ENCODE measurements around the gene HERC4. TPM values are rescaled to one million over a fixed set of nuclear protein-coding genes. Genes with fewer than 3 reads are reported as not detected.
"Not testable (repeated sequence)": the region's sequence is repeated elsewhere in the genome, so short reads cannot be mapped to it uniquely, and the experiment has no call there.

The HERC4 gene
- total RNA-seq, 1 donor from 2014 or later: 71.3 TPM

DNA sequence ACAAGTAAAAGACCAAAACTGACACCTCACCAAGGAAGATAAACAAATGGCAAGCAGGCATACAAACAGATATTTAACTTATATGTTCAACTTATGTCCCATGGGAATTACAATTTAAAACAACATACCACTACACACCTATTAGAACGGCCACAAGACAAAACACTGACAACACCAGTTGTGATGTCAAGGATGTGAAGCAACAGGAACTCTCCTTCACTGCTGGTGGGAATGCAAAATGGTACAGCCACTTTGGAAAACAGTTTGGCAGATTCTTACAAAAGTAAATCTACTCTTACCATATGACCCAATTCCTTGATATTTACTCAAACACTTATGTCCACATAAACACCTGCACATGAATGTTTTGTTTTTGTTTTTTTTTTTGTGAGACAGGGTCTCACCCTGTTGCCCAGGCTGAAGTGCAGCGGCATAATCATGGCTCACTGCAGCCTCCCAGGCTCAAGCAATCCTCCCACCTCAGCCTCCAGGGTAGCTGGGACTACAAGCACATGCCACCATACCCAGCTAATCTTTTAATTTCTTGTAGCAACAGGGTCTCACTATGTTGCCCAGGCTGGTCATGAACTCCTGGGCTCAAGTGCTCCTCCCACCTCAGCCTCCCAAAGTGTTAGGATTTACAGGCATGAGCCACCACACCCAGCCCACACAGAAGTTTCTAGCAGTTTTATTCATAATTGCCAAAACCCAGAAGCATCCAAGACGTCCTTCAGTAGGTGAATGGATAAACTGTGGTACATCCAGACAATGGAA, 27.3 kb downstream of the HERC4 start:
- no peak for DNase-seq (ENCODE audit: low read depth)

DNA sequence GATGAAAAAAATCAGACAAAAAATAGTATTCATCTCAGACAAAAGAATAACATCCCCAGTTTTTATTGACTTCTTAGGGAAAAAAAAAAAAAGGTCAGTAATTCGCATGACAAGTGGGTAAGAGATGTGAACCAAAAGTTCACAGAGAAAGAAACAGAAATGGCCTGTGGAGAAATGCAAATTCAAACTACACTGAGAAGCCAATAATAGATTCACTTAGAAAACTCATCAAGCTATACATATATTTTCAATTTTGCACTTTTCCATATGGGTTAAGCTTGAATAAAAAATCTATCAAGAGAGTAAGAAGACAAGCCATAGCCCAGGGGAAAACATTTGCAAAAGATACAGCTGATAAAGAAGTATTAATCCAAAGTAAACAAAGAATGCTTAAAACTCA, 28.0 kb downstream of the HERC4 start:
- no peak for DNase-seq (ENCODE audit: low read depth)

DNA sequence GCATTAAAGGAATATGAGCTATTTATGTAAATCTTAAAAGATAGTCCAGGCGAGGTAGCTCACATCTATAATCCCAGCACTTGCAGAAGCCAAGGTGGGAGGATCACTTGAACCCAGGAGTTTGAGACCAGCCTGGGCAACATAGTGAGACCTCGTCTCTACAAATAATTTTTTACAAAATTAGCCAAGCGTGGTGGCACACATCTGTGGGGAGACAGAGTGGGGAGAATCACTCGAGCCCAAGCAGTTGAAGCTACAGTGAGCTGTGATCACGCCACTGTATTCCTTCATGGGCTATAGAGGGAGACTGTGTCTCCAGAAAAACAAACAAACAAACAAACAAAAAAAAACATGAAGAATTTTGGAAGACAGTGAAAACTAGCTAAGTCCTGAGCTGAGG, 28.4 kb downstream of the HERC4 start:
- DNase-seq (ENCODE audit: low read depth): no peak

DNA sequence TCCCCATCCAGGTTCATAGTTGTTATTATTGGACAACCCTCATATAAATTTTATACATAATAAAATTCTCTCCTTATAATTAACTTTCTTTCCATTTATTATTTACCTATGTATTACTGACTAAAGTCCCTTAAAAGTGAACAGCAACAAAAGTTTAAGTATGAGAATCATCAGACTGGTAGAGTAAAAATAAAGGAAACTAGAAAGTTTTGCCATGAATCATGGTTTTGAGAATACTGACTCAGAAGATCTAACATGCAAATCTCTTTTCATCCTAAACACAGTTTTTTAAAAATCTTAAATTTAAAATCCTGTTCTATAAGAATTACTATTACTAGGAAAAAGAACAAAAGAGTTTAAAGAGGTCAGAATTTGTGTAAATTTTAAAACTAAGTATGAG, 32.1 kb downstream of the HERC4 start:
- DNase-seq (ENCODE audit: low read depth): peak; percentile 20

DNA sequence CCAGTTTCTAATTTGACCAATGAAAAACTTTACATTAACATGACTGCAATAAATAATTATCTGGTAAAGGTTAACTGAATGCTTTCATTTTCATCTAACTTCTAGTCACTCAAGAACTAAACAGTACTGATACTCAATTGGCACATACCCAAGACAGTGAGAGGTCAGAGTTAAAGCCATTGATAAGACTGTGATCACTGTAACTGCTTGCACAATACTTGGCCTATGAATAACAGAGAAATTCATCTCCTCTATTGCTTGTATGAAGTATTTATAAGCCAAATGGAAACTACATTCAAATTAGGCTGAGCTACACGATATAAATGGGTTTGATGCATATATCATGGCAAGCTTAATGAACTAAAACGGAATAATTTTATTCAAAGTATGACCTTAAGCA, 43.0 kb downstream of the HERC4 start:
- no peak for DNase-seq (ENCODE audit: low read depth)

DNA sequence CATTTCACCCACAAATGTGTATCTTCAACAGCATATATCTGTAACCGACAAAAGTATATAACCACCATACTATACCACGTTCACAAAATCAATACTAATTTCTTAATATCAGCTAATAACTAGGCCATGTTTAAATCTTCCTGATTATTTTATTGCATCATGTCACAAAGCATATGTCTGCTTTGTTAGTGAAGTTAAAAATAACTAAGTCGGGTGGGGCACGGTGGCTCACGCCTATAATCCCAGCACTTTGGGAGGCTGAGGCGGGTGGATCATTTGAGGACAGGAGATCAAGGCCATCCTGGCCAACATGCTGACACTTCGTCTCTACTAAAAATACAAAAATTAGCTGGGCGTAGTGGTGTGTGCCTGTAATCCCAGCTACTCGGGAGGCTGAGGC, 47.7 kb downstream of the HERC4 start:
- no peak for DNase-seq (ENCODE audit: low read depth)

DNA sequence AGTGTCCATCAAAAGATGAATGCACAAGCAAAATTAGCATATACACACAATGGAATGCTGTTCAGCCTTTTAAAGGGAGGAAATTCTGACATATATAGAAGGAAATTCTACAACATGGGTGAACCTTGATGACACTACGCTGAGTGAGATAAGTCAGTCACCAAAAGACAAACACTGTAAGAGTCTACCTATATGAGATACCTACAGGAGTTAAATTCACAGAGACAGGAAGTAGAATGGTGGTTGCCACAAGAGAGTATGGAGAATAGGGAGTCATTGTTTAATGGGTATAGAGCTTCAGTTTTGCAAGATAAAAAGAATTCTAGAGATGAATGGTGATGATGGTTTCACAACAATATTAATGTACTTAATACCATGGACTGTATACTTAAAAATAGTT, 51.8 kb downstream of the HERC4 start:
- DNase-seq (ENCODE audit: low read depth): no peak

DNA sequence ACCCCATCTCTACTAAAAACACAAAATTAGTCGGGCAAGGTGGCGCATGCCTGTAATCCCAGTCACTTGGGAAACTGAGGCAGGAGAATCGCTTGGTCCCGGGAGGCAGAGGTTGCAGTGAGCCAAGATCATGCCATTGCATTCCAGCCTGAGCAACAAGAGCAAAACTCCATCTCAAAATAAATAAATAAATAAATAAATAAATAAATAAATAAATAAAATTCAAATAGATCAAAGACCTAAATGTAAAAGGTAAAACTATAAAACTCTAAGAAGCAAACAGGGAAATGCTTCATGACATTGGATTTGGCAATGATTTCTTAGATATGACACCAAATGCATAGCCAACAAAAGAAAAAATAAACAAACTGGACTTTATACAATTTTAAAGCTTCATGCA, 52.8 kb downstream of the HERC4 start:
- DNase-seq (ENCODE audit: low read depth): not testable (repeated sequence)

DNA sequence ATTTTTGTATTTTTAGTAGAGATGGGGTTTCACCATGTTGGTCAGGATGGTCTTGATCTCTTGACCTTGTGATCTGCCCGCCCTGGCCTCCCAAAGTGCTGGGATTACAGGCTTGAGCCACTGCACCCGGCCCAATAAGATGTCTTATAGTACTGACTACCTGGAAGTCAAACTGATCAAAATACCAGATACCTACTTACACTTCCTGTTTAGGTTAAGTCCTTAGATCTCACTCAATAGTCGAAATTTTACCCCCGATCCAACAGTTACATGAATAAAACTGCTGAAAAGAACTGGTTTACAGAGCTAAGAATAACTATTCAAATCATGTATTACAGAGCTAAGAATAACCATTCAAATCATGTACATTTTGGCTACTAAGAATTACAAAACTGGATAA, 58.6 kb downstream of the HERC4 start:
- not testable (repeated sequence) for DNase-seq (ENCODE audit: low read depth)

DNA sequence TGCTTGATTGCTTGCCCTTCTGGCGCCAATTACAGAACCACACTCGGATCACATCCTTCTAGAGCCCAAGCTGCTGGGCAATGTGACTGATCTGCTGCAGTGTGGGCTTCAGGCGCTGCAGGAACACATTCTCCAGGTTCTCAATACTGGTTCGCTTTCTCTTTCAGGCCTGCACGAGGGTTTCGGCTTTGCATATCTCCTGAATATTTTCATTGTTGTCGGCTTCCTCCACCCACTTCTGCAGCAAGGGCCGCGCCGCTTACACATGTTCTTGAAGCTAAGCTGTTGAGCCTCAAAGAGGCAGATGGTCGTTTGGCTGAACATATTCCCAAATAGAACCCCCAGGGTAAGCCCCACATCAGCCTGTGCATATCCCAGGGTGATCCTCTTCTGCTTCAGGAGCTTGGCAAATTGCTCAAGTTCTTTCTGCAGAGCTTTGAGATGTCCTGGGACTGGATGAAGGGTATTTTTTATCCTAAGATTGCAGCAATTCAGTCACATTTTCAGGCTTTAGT, 64.6 kb downstream of the HERC4 start:
- no peak for DNase-seq (ENCODE audit: low read depth)

DNA sequence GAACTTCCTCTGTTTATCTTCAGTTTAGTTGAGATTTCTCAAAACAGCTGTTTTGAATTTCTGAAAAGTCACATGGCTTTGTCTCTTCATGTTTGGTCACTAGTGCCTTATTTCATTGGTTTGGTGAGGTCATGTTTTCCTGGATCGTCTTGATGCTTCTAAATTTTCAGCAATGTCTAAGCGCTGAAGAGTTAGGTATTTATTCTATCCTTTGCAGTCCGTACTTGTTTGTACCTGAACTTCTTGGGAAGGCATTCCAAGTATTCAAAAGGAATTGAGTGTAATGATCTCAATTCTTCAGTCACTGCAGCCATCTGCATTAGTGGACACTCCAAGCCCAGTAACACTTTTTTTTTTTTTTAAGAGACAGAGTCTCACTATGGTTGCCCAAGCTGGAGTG, 67.7 kb downstream of the HERC4 start:
- no peak for DNase-seq (ENCODE audit: low read depth)

DNA sequence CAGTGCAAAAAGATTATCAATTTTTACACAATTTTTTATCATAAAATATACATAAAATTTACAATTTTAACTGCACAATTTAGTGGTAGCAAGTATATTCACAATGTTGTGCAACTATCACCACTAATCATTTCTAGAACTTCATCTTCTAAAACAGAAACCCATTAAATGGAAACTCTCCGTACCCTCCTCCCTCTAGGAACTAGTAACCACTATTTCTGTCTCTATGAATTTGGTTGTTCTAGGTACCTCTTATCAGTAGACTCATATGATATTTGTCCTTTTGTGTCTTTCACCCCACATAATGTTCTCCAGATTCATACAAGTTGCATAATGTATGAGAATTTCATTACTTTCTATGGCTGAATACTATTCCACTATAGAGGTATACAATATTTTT, 73.5 kb downstream of the HERC4 start:
- DNase-seq (ENCODE audit: low read depth): no peak

DNA sequence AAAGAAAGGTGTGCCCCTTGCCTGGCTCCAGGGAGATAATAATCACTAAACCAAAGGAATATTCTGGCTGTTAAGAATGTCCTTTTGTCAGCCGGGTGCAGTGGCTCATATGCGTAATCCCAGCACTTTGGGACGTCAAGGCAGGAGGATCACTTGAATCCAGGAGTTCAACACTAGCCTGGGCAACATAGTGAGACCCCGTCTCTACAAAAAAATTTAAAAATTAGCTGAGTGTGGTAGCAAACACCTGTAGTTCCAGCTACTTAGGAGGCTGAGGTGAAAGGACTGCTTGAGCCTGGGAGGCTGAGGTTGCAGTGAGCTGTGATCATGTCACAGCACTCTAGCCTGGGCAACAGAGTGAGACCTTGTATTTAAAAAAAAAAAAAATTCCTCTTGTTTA, 74.1 kb downstream of the HERC4 start:
- no peak for DNase-seq (ENCODE audit: low read depth)

DNA sequence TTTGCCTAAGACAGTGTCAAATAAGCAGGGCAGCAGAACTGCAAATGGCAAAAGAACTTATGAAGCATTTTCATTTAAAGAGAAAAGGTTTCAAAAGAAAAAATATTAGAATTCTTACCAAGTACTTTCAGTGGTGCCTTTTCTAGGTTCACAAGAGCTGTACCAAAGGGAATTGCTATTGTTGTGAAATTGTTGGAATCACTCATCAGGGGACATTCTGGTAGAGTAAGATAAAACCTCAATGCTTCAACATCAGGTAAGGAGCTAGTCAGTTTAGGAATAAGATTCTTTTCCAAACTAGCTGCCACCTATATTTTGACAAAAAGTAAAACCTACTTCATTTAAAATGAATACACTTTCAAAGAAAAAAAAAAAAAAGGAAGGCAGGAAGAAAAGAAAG, 85.0 kb downstream of the HERC4 start:
- DNase-seq (ENCODE audit: low read depth): no peak

DNA sequence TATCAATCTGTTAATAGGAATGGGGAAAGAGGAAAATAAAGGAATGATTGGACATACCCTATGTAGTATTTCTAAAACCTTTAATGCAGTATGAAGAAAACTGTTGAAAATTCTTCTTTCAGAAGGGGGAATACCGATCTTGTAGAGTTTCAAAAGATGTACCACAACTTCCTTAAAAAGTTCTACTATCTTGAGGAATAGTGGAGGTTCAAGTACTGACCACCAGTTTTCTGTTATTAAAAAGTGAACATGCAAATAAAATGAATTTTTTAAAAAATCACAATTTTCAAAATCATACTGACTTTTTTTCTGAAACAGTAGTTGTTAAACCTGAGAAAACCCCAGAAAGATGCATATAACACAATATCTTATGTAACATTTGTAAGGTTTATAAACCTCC, 86.5 kb downstream of the HERC4 start:
- DNase-seq (ENCODE audit: low read depth): no peak

DNA sequence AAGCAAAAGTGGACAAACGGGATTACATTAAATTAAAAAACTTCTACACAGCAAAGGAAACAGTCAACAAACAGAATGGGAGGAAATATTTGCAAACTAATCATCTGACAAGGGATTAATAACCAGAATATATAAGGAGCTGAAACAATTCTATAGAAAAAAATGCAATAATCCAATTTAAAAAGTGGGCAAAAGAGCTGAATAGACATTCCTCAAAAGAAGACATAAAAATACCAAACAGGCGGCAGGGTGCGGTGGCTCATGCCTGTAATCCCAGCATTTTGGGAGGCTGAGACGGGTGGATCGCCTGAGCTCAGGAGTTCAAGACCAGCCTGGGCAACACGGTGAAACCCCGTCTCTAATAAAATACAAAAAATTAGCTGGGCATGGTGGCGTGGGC, 92.5 kb downstream of the HERC4 start:
- DNase-seq (ENCODE audit: low read depth): not testable (repeated sequence)

DNA sequence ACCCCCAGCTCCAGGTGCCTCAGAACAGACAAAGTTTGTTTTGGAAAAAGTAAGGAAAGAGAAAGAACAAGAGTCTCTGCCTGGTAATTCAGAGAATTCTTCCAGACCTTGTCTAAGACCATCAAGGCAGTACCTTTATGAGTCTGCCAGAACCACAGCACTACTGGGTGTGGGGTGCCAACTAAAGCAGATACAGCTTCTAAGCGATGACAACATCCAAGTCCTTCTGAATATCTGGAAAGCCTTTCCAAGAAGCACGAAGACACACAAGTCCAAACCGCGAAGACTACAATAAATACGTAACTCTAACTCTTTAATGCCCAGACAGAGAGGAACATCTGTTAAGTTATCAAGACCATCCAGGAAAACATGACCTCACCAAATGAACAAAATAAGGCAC, 96.3 kb downstream of the HERC4 start:
- DNase-seq (ENCODE audit: low read depth): no peak

DNA sequence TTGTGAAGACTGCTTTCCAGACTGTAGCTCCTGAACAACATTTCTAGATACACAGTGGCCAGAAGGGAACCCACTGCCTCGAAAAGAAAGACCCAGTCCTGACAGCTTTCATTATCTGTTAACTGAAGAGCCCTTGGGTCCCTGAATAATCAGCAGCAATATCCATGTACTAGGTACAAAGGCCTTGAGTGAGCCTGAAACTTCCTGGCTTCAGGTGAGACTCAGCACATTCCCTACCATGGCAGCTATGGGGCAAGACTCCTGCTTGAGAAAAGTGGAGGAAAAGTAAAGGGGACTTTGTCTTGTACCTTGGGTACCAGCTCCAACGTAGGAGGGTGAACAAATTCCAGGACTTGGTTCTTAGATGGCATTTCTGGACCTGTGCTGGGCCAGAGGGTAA, 97.8 kb downstream of the HERC4 start:
- DNase-seq (ENCODE audit: low read depth): no peak

DNA sequence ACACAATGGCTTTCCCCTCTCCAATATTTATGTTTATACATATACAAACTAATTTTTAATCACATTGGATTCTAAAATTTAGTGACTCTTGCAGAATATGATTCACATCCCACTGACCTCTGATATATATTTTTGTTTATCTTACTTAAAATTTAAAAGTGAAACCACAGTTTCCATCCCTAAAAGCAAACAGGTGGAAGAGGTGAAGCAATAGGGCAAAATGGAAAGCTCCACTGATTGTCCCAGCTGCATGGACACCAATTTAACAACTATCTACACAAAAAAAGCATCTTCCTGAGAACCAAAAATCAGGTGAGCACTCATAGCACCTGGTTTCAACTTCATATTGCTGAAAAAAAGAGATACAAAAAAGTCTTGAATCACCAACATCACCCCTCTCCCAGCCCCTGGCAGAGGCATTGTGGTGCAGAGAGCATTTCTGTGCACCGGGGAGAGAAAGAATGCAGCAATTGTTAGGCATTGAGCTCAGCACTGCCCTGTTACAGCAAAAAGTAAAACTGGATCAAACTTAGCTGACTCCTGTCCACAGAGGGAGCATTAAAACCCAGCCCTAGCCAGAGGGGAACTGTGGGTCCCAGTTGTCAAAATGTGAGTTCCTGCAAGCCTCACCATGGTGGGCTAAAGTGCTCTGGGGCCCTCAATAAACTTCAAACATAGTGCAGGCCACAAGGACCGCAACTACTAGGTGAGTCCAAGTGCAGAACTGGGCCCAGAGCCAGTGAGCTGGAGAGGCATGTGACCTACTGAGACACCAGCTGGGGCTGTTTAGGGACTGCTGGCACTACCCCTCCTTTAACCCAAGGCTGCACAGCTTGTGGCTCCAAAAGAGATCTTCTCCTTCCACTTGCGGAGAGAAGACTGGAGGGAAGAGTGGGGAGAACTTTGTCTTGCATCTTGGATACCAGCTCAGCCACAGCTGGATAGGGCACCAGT, 98.5 kb downstream of the HERC4 start:
- peak; percentile 6 for DNase-seq (ENCODE audit: low read depth)

DNA sequence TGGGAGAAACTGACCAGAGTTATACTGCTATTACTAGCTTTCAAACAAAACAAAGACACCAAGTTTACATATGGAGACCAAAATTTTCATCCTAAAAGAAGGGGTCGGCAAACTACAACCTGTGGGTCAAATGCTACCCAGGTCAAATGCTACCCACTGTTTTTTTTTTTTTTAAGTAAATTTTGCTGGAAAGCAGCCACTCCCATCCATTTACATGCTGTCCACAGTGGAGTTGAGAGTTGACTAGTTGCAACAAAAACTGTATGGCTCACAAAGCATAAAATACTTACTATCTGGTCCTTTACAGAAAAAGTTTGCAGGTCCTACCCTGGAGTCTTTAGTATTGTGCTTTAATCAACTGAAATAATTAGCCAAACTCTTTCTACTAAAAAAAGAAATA, 99.2 kb downstream of the HERC4 start:
- DNase-seq (ENCODE audit: low read depth): no peak

DNA sequence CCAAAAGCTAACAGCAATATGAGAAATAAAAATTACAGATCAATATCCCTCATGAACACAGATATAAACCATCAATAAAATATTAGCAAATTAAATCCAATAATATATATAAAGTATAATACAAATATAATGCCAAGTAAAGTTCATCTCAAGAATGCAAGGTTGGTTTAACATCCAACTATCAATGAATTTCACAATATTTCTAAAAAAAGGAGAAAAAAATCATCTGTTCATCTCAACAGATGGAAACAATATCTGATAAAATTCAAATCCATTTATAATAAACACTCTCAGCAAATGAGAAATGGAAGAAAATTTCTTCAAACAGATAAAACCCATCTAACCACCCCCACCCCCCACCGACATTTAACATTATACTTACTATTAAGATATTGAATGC, 103.8 kb downstream of the HERC4 start:
- no peak for DNase-seq (ENCODE audit: low read depth)

DNA sequence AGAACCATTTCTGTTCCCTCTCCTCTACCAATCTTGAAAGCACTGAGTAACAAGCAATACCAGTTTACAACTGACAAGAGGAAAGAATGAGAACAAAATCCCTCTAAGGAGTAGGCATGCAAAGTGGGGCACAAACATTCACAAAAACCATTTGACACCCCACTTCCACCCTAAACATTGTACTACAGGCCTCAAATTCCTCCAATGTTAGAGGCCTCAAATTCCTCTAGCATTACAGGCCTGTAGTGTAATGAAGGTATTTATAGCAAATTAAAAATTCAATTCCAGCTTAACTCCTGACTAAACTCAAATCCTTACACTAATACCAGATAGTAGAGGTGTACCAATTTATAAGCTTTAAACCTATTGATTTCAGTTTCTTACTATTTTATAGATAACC, 105.2 kb downstream of the HERC4 start:
- DNase-seq (ENCODE audit: low read depth): no peak

DNA sequence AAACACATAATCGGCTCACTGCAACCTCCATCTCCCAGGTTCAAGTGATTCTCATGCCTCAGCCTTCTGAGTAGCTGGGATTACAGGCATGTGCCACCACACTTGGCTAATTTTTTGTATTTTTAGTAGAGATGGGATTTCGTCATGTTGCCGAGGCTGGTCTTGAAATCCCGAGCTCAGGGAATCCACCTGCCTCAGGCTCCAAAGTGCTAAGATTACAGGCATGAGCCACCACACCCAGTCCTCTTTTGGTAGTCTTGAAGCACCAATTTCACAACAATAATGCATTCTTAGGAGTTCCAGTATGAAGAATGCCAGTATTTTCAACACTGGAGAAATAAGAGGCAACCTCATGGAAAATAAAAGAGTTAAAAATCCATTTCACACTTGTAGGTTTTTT, 109.0 kb downstream of the HERC4 start:
- not testable (repeated sequence) for DNase-seq (ENCODE audit: low read depth)
